HepG2 (cell line): ENCODE data around the gene IPO5. TPM values are rescaled to one million over a fixed set of nuclear protein-coding genes. Genes with fewer than 3 reads are reported as not detected.

Experiments used
- ATAC-seq: fragments of 200-7000 bp; cut with Tn5 transposase; 3 replicates; pipeline ENCODE4 v1.9.1; 2020; ENCODE audit warnings: mild to moderate bottlenecking, moderate library complexity
- BruUV-seq: library from RNA; stranded (reverse); fragments of 400-500 nt; replicated peaks from 2 replicates; lab custom pipeline; 2021; lab: Mats Ljungman, UMichigan
- CTCF ChIA-PET: fragments of 300-600 bp; formaldehyde crosslinking; extraction: SDS; loops from one replicate; lab custom pipeline; 2021; ENCODE audit warnings: low total read pairs, inconsistent platforms, low intra/inter-chr PET ratio; lab: Yijun Ruan, JAX
- POLR2A ChIA-PET: fragments of 350-600 bp; sonication (Branson Sonifier 250); formaldehyde crosslinking; loops from one replicate; lab custom pipeline; 2020; ENCODE audit warnings: antibody characterized with exemption, inconsistent platforms; lab: Yijun Ruan, JAX
- DNase-seq: peaks from one replicate; pipeline ENCODE4 v3.0.0-alpha.2; 2015; ENCODE audit warnings: low spot score
- FAIRE-seq: peaks from 3 replicates; lab custom pipeline; 2011; peaks lifted over from hg19 to GRCh38; lab: Jason Lieb, UNC
- H2AFZ ChIP-seq: one replicate; pipeline ENCODE4 v1.6.1; 2011; ENCODE audit warnings: low read length, inconsistent platforms
- H3K27ac ChIP-seq: fragments of 300-600 bp; 3 replicates; pipeline ENCODE4 v1.8.0; 2011; ENCODE audit warnings: mixed run types, mild to moderate bottlenecking, mixed read lengths, low read length, inconsistent platforms; ENCODE audit not compliant: insufficient read depth; ENCODE audit errors: extremely low read length
- H3K27me3 ChIP-seq, 2 experiments: fragments of 200-600 bp in 1 of 2; 2 replicates in 1 of 2; 3 replicates in 1 of 2; pipeline versions ENCODE4 v1.6.0 to v1.8.0; 2011; ENCODE audit warnings: low read length in 2 of 2, mild to moderate bottlenecking in 2 of 2, moderate library complexity in 2 of 2, inconsistent platforms in 1 of 2; ENCODE audit not compliant: insufficient read depth in 2 of 2, control insufficient read depth in 1 of 2
- H3K36me3 ChIP-seq, 2 experiments: fragments of 200-600 bp in 1 of 2; replicated peaks in 1 of 2; 2 replicates in 1 of 2; 3 replicates in 1 of 2; pipeline versions ENCODE4 v1.5.1 to v1.8.0; 2011; ENCODE audit warnings: low read length in 2 of 2, inconsistent platforms in 1 of 2; ENCODE audit not compliant: insufficient read depth in 2 of 2, control insufficient read depth in 1 of 2
- H3K4me1 ChIP-seq: 2 replicates; pipeline ENCODE4 v1.5.1; 2012; ENCODE audit warnings: low read length, inconsistent platforms; ENCODE audit not compliant: insufficient read depth
- H3K4me2 ChIP-seq: 2 replicates; pipeline ENCODE4 v1.6.0; 2011; ENCODE audit warnings: low read depth, low read length, inconsistent platforms
- H3K4me3 ChIP-seq, 3 experiments: fragments of 200-600 bp in 1 of 3; sonication (generic), shearing (Covaris generic) in 1 of 3; replicated peaks in 1 of 3; 2 replicates each; pipeline ENCODE4 v1.5.1; 2011 to 2016; ENCODE audit warnings: low read length in 3 of 3, inconsistent platforms in 2 of 3, low read depth in 2 of 3, mild to moderate bottlenecking in 2 of 3, control low read depth in 1 of 3, mixed read lengths in 1 of 3; ENCODE audit not compliant: insufficient read depth in 1 of 3
- H3K79me2 ChIP-seq: one replicate; pipeline ENCODE4 v1.6.1; 2011; ENCODE audit warnings: low read length, inconsistent platforms; ENCODE audit not compliant: insufficient read depth
- H3K9ac ChIP-seq: 2 replicates; pipeline ENCODE4 v1.6.0; 2011; ENCODE audit warnings: mild to moderate bottlenecking, low read depth, low read length, inconsistent platforms; ENCODE audit not compliant: insufficient read depth
- H3K9me3 ChIP-seq: 2 replicates; pipeline ENCODE4 v1.5.1; 2012; ENCODE audit warnings: mild to moderate bottlenecking, low read length
- H4K20me1 ChIP-seq: 2 replicates; pipeline ENCODE4 v1.6.0; 2011; ENCODE audit warnings: inconsistent platforms, mild to moderate bottlenecking, low read length, moderate library complexity; ENCODE audit not compliant: insufficient read depth
- BRF2 ChIP-seq: sonication (generic); formaldehyde crosslinking; IDR thresholded peaks from 2 replicates; pipeline ENCODE4 v1.8.1; 2022; ENCODE audit warnings: mild to moderate bottlenecking, missing genetic modification reagents
- CENPBD1 ChIP-seq: sonication (generic); formaldehyde crosslinking; IDR thresholded peaks from 2 replicates; pipeline ENCODE4 v1.8.0; 2022; ENCODE audit warnings: missing genetic modification reagents, low read depth, mild to moderate bottlenecking, borderline replicate concordance
- MED13 ChIP-seq: sonication (generic); formaldehyde crosslinking; IDR thresholded peaks from 2 replicates; pipeline ENCODE4 v1.5.0; 2020; ENCODE audit warnings: missing genetic modification reagents
- NCOA1 ChIP-seq: sonication (generic); formaldehyde crosslinking; IDR thresholded peaks from 2 replicates; pipeline ENCODE4 v1.9.0; 2021; ENCODE audit warnings: missing genetic modification reagents
- PREB ChIP-seq: sonication (generic); formaldehyde crosslinking; IDR thresholded peaks from 2 replicates; pipeline ENCODE4 v1.4.0; 2020; ENCODE audit warnings: missing genetic modification reagents
- SP4 ChIP-seq: sonication (generic); formaldehyde crosslinking; IDR thresholded peaks from 2 replicates; pipeline ENCODE4 v1.8.1; 2023; ENCODE audit warnings: mild to moderate bottlenecking, missing genetic modification reagents
- TMF1 ChIP-seq: sonication (generic); formaldehyde crosslinking; IDR thresholded peaks from 2 replicates; pipeline ENCODE4 v1.8.1; 2022; ENCODE audit warnings: low read depth, missing genetic modification reagents
- UBTF ChIP-seq: sonication (generic); formaldehyde crosslinking; IDR thresholded peaks from 2 replicates; pipeline ENCODE4 v1.4.0; 2020; ENCODE audit warnings: mild to moderate bottlenecking, missing genetic modification reagents
- ZNF30 ChIP-seq: sonication (generic); formaldehyde crosslinking; IDR thresholded peaks from 2 replicates; pipeline ENCODE4 v1.5.0; 2020; ENCODE audit warnings: mild to moderate bottlenecking, missing genetic modification reagents
- ZNF496 ChIP-seq: sonication (generic); formaldehyde crosslinking; IDR thresholded peaks from 2 replicates; pipeline ENCODE4 v1.8.1; 2023; ENCODE audit warnings: mild to moderate bottlenecking, moderate library complexity, missing genetic modification reagents; ENCODE audit not compliant: insufficient replicate concordance
- ZNF615 ChIP-seq: sonication (generic); formaldehyde crosslinking; IDR thresholded peaks from 2 replicates; pipeline ENCODE4 v1.5.0; 2020; ENCODE audit warnings: mild to moderate bottlenecking, missing genetic modification reagents, borderline replicate concordance
- ZNF646 ChIP-seq: sonication (generic); formaldehyde crosslinking; IDR thresholded peaks from 2 replicates; pipeline ENCODE4 v1.9.0; 2021; ENCODE audit warnings: mild to moderate bottlenecking, missing genetic modification reagents
- ZNF749 ChIP-seq: sonication (generic); formaldehyde crosslinking; IDR thresholded peaks from 2 replicates; pipeline ENCODE4 v1.8.0; 2022; ENCODE audit warnings: mild to moderate bottlenecking, missing genetic modification reagents, moderate library complexity, borderline replicate concordance
- WGBS: methylation state at CpG from one replicate; pipeline ENCODE4 v1.1.6; 2017; ENCODE audit warnings: low lambda C conversion rate; 5-methylcytosine and 5-hydroxymethylcytosine counted together
- in situ Hi-C: cut with HindIII; loops from 2 replicates; pipeline ENCODE4 v1.10.0; 2017; ENCODE audit warnings: low pct_unique_long_range_greater_than_20kb; ENCODE audit not compliant: extremely low pct_ligation_motif_present
- intact Hi-C: fragments of 100-400 bp; cut with micrococcal nuclease; formaldehyde crosslinking; loops from one replicate; pipeline ENCODE4 v1.10.0; 2022; ENCODE audit not compliant: unreplicated experiment
- polyA plus RNA-seq, 8 experiments: library from polyadenylated mRNA; depleted of rRNA in 3 of 8; stranded (reverse) in 7 of 8; unstranded in 1 of 8; fragments of >200 nt; fragmentation: Illumina TruSeq in 4 of 8; extraction: Trizol in 4 of 8; gene quantifications; 2 replicates each; pipeline versions ENCODE4 v1.2.1 to v1.2.3, GENCODE V29; 2011 to 2016; ENCODE audit warnings: low read depth in 4 of 8, missing spikeins in 1 of 8, mixed read lengths in 1 of 8; ENCODE audit not compliant: insufficient read depth in 1 of 8
- total RNA-seq, 5 experiments: library from RNA; depleted of rRNA; stranded (reverse); fragments of >200 nt; fragmentation: Illumina TruSeq; extraction: Trizol; gene quantifications; 2 replicates each; pipeline ENCODE4 v1.2.3, GENCODE V29; 2016; ENCODE audit warnings: low read depth in 1 of 5

IPO5 gene
- total and polyA plus RNA-seq, 2 of the 13 experiments (the other 11 are each of a cell fraction or from before 2014, with no cell fraction given), result 155 to 242 TPM

- H3K4me3 ChIP-seq, result no peak overlapping the region
- no peak overlapping the region for H3K4me2 ChIP-seq
- no peak overlapping the region for H3K27ac ChIP-seq
- FAIRE-seq, result no peak
- H2AFZ ChIP-seq, result no peak overlapping the region
- no peak for ATAC-seq
- H3K36me3 ChIP-seq, result no peaks in the 10 kb centered on the region
- no peaks in the 10 kb centered on the region for H3K79me2 ChIP-seq
- BruUV-seq, result no TSS peak
- in situ Hi-C loops (no loop called here), intact Hi-C loops (no loop called here)
- no peaks in the 10 kb centered on the region for H4K20me1 ChIP-seq
- no peak overlapping the region for H3K9ac ChIP-seq
- no peaks in the 10 kb centered on the region for H3K4me1 ChIP-seq
- no peak for DNase-seq
- no peaks in the 10 kb centered on the region for H3K9me3 ChIP-seq
- H3K27me3 ChIP-seq, result no peaks in the 10 kb centered on the region
- 85% methylated on average over 3 of the region's 3 CpGs for WGBS
- ChIA-PET CTCF (no interaction called here), POLR2A (no interaction called here)
- TF ChIP-seq NCOA1 (CRISPR knock-in tag) (no peak), ZNF30 (CRISPR knock-in tag) (no peak), TMF1 (CRISPR knock-in tag) (no peak), ZNF646 (no peak), CENPBD1 (CRISPR knock-in tag) (no peak), ZNF749 (CRISPR knock-in tag) (no peak), UBTF (CRISPR knock-in tag) (no peak), SP4 (CRISPR knock-in tag) (no peak), ZNF496 (no peak), BRF2 (CRISPR knock-in tag) (no peak), PREB (CRISPR knock-in tag) (no peak), ZNF615 (CRISPR knock-in tag) (no peak), MED13 (CRISPR knock-in tag) (no peak)
Measured at GRCh38 chr13:97967948-97968347, 14.5 kb downstream of the IPO5 start.
